Stimulated activated naive B cell treated with anti-CD40 and anti-IgM and Interleukin-4, amounts not matched to agents 10 μg/mL and 1 μg/mL and 100 μg/mL, for 72 hours (primary cell): ENCODE measurements around the gene RFTN1.
A peak's percentile ranks its signal among the peaks of the same experiment; 100 is the strongest.

Experiments
- ATAC-seq, 2 donors: fragments of 150-1000 bp; cut with Tn5 transposase; replicated peaks; 2 replicates each; pipeline ENCODE4 v1.10.0; 2021; ENCODE audit warnings: moderate library complexity in 1 of 2
- DNase-seq: peaks from one replicate; pipeline ENCODE4 v3.0.0; 2021
- H3K27ac Mint-ChIP-seq: one replicate; pipeline ENCODE4 v1.8.0; 2022; ENCODE audit warnings: mild to moderate bottlenecking, mixed read lengths
- H3K27me3 Mint-ChIP-seq, 2 donors: one replicate each; pipeline ENCODE4 v1.8.0; 2022; ENCODE audit warnings: mixed read lengths in 2 of 2
- H3K36me3 Mint-ChIP-seq, 2 donors: one replicate each; pipeline ENCODE4 v1.8.0; 2022; ENCODE audit warnings: mixed read lengths in 2 of 2, mild to moderate bottlenecking in 1 of 2
- H3K4me1 Mint-ChIP-seq, 2 donors: one replicate each; pipeline ENCODE4 v1.8.0; 2022; ENCODE audit warnings: mixed read lengths in 2 of 2, mild to moderate bottlenecking in 1 of 2
- H3K4me3 Mint-ChIP-seq, 2 donors: one replicate each; pipeline ENCODE4 v1.8.0; 2022; ENCODE audit warnings: mild to moderate bottlenecking in 2 of 2, mixed read lengths in 2 of 2, moderate library complexity in 1 of 2
- H3K9me3 Mint-ChIP-seq, 2 donors: one replicate each; pipeline ENCODE4 v1.8.0; 2022; ENCODE audit warnings: mixed read lengths in 2 of 2, mild to moderate bottlenecking in 1 of 2

RFTN1 gene, protein sequence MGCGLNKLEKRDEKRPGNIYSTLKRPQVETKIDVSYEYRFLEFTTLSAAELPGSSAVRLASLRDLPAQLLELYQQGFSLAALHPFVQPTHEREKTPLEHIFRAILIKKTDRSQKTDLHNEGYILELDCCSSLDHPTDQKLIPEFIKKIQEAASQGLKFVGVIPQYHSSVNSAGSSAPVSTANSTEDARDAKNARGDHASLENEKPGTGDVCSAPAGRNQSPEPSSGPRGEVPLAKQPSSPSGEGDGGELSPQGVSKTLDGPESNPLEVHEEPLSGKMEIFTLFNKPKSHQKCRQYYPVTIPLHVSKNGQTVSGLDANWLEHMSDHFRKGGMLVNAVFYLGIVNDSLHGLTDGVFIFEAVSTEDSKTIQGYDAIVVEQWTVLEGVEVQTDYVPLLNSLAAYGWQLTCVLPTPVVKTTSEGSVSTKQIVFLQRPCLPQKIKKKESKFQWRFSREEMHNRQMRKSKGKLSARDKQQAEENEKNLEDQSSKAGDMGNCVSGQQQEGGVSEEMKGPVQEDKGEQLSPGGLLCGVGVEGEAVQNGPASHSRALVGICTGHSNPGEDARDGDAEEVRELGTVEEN

DNA sequence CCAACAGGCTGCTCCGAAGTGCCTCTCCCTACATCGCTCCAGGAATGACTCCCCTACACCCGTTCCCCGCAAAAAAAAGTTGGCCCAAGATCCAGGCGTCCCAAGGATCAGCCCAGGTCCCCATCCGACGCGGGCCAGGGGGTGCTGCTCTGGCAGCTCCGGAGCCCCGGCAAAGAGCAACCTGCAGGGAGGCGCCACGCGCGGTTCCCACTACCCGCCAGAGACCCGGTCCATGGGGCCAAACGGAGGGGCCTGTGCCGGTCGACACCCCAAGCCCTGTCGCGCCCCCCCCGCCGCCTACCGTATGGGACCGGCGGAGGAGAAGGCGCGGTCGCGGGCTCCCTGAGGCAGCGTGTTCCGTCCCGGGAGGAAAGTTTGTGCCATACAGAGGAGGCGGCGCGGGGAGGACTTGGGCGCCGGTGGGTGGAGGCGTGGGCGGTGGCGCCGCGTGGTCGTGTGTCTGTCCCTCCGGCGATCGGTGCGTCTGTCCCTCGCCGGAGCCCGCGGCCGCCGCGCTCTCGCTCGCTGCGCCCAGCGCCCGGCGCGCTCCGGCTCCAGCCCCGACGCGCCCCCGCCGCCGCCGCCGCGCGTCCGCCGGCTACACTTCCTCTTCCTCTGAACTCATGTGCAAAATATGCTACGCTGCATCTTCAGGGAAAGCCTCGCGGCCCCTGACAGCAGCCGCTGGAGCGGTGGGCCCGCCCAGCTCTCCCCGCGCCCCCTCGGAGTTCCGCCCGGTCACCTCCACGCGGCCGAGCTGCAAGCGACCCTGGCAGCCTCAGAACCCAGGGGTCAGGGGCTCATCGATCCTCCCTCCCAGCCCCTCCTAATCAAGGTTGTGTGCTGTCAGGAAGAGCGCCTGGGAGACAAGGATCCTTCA lies at the start of gene RFTN1:
TSS of gene RFTN1 (minus strand) at position 559 of the 880 bp plus-strand sequence. CDS start 19,830 bp downstream, outside the sequence.
- DNase-seq: peak; percentile 73
- ATAC-seq: peak; percentile 1 to 6
- Mint-ChIP-seq H3K36me3 (peaks cover 58 to 88% of the 10 kb centered on the region in 2 donors), H3K27me3 (no peaks in the 10 kb centered on the region), H3K4me1 (peaks cover 73 to 89% of the 10 kb centered on the region in 2 donors), H3K4me3 (peak within 1 kb of the TSS; percentile 95 to 98), H3K27ac (peak within 1 kb of the TSS; percentile 100), H3K9me3 (peaks cover 0 to 2% of the 10 kb centered on the region in 2 donors)

DNA sequence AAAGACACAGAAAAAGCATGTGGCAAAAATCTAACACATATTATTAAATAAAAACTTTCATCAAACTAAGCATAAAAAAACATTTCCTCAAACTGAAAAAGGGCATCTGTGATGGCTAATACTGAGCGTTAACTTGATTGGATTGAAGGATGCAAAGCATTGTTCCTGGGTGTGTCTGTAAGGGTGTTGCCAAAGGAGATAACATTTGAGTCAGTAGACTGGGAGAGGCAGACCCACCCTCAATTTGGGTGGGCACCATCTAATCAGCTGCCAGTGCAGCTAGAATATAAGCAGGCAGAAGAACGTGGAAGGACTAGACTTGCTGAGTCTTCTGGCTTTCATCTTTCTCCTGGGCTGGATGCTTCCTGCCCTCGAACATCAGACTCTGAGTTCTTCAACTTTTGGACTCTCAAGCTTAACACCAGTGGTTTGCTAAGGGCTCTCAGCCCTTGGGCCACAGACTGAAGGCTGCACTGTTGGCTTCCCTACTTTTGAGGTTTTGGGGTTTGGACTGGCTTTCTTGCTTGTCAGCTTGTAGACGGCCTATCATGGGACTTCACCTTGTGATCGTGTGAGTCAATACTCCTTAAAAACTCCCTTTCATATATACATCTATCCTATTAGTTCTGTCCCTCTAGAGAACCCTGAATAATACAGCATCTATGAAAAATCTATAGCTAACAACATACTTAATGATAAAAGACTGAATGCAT lies 46.3 kb upstream of the RFTN1 start:
- Mint-ChIP-seq H3K27ac (no peak overlapping the region), H3K36me3 (no peaks in the 10 kb centered on the region), H3K27me3 (no peaks in the 10 kb centered on the region), H3K4me1 (no peaks in the 10 kb centered on the region), H3K4me3 (no peak overlapping the region), H3K9me3 (no peaks in the 10 kb centered on the region)
- ATAC-seq (no peak), DNase-seq (no peak)

DNA sequence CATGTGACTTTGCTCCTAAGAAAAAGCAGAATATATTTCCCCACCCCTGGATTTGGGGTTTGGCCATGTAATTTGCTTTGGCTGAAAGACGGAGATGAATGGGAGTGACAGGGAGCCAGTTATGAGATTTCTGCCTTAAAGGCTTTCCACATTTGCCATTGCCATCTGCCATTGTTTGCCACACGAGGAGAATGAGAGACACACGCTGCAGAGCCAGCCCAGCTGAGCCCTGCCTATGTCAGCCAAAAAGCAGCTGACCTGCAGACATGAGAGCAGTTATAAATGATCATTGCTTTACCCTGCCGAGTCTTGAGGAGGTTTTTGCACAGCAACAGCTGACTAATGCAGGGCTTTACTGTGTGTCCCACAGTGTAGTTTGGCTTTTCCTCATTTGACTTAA lies 40.6 kb upstream of the RFTN1 start:
- peaks cover 6 to 13% of the 10 kb centered on the region in 2 donors for H3K4me1 Mint-ChIP-seq
- ATAC-seq (no peak), DNase-seq (no peak)
- H3K36me3 Mint-ChIP-seq: no peaks in the 10 kb centered on the region
- H3K27me3 Mint-ChIP-seq: peaks cover 4 to 10% of the 10 kb centered on the region in 2 donors
- no peak overlapping the region for H3K4me3 Mint-ChIP-seq
- no peaks in the 10 kb centered on the region for H3K9me3 Mint-ChIP-seq
- no peak overlapping the region for H3K27ac Mint-ChIP-seq

DNA sequence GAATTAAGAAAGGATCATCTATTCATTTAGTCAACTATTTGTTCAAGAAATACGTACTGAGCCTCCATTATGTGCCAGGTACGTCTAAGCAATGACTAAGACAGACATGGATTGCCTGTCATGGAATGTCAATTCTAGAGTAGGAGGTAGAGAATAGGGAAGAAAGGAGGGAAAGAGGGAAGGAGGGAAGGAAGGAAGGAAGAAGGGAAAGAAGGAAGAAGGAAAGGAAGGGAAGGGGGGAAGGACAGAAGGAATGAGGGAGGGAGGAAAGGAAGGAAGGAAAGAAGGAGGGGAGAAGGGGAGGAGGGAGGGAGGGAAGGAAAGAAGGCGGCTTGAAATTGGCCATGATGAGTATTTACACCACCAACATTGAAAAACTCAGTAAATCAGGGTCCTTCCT lies 39.3 kb upstream of the RFTN1 start:
- Mint-ChIP-seq H3K4me1 (peaks cover 13 to 27% of the 10 kb centered on the region in 2 donors), H3K9me3 (peaks cover 0 to 4% of the 10 kb centered on the region in 2 donors), H3K4me3 (no peak overlapping the region), H3K27ac (no peak overlapping the region), H3K36me3 (peaks cover 2 to 7% of the 10 kb centered on the region in 2 donors), H3K27me3 (peaks cover 4 to 10% of the 10 kb centered on the region in 2 donors)
- DNase-seq (no peak), ATAC-seq (no peak)

DNA sequence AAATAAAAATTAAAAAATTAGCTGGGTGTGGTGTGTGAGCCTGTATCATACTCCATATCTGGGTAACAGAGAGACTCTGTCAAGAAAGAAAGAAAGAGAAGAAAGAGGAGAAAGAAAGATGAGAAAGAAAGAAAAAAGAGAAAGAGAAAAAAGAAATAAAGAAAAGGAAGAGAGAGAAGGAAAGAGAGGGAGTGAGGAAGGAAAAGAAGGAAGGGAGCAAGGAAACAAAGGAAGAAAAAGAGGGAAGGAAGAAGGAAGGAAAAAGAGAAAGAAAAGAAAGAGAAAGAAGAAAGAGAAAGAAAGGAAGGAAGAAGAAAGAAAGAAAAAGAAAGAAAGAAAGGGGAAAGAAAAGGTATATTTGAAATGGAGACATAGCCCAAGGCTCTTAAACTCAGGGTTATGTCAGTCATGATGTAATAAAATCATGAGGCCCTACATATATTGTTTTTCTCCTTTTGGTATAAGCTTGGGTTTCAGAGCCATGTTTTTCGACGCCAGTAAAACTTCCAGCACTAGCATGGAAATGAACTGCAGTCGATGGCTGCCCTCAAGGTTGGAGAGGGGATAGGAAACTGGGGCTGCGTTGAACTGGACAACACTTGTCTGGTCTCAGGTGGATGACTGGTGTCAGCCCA lies 38.0 kb upstream of the RFTN1 start:
- H3K4me3 Mint-ChIP-seq: no peak overlapping the region
- no peak for DNase-seq
- H3K4me1 Mint-ChIP-seq: peaks cover 22 to 40% of the 10 kb centered on the region in 2 donors
- H3K9me3 Mint-ChIP-seq: peaks cover 0 to 4% of the 10 kb centered on the region in 2 donors
- peak overlapping the region; percentile 84 for H3K27ac Mint-ChIP-seq
- H3K36me3 Mint-ChIP-seq: peaks cover 3 to 8% of the 10 kb centered on the region in 2 donors
- peak; percentile 3 to 4 for ATAC-seq
- peaks cover 4 to 10% of the 10 kb centered on the region in 2 donors for H3K27me3 Mint-ChIP-seq

DNA sequence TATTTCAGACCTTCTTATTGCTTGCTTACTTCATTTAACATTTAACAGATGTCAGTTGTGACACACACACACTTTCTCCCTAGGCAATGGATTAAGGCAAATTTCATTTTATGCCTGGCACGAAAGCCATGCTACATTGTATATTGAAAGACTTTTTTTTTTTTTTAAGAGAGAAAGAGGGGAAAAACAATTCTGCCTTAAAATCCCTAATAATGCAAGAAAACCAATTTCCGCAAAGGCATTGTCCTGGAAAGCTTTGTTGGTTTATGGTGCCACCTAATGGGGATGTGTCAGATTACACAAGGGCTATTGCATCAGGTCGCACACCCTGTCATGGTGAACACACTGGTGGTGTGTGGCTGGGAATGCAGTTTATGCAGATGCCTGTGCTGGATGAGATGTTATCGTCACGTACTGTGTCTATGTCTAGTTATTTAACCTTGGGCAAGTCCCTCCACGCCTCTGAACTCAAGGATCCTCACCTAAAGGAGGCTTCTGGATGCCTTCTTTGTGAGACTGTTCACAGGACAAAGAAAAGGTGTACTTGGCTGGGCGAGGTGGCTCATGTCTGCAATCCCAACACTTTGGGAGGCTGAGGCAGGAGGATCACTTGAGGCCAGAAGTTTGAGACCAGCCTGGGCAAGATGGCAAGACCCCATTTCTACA lies 37.3 kb upstream of the RFTN1 start:
- Mint-ChIP-seq H3K4me3 (peak overlapping the region in 1 of 2 donors; percentile 30), H3K27ac (peak overlapping the region; percentile 84), H3K27me3 (peaks cover 4 to 10% of the 10 kb centered on the region in 2 donors), H3K4me1 (peaks cover 24 to 42% of the 10 kb centered on the region in 2 donors), H3K9me3 (peaks cover 0 to 4% of the 10 kb centered on the region in 2 donors), H3K36me3 (peaks cover 3 to 8% of the 10 kb centered on the region in 2 donors)
- DNase-seq (peak; percentile 80), ATAC-seq (peak; percentile 97 to 98)

DNA sequence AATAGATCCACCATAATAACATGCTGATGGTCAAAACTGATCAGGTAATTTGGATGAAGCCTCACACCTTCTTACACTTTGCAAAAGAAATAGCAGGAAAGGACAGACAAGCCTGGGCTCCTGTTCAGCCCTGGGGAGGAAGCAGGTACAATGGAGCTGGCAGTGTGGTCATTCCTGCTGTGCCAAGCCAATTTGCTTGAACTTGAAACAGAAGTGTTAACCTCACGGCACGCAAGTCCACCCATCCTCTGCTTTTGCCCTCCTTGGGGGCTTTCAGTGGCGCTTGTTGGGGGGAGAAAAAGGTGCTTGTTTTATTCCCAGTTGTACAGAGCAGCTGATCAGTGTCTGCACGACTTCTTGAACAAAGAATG lies 36.8 kb upstream of the RFTN1 start:
- H3K9me3 Mint-ChIP-seq: peaks cover 0 to 4% of the 10 kb centered on the region in 2 donors
- H3K4me3 Mint-ChIP-seq: peak overlapping the region in 1 of 2 donors; percentile 30
- H3K4me1 Mint-ChIP-seq: peaks cover 26 to 47% of the 10 kb centered on the region in 2 donors
- DNase-seq (no peak), ATAC-seq (peak in 1 of 2 donors; percentile 7)
- H3K27ac Mint-ChIP-seq: peak overlapping the region; percentile 84
- peaks cover 4 to 10% of the 10 kb centered on the region in 2 donors for H3K27me3 Mint-ChIP-seq
- peaks cover 3 to 8% of the 10 kb centered on the region in 2 donors for H3K36me3 Mint-ChIP-seq

DNA sequence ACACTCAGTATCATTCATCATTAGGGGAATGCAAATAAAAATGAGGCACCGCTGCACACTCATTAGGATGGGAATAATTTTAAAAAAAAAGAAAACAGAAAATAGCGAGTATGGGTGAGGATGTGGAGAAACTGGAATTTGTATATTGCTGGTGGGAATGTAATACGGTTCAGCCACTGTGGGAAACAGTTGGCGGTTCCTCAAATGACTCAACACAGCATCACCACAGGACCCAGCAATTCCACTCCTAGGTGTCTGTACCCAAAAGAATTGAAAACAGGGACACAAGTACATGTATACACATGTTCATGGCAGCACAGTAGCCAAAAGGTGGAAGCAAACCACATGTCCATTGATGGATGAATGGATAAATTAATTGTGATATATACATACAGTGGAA lies 35.2 kb upstream of the RFTN1 start:
- Mint-ChIP-seq H3K27ac (peak overlapping the region; percentile 47), H3K4me3 (no peak overlapping the region), H3K9me3 (peaks cover 0 to 4% of the 10 kb centered on the region in 2 donors), H3K4me1 (peaks cover 31 to 55% of the 10 kb centered on the region in 2 donors), H3K36me3 (peaks cover 3 to 8% of the 10 kb centered on the region in 2 donors), H3K27me3 (peaks cover 8 to 10% of the 10 kb centered on the region in 2 donors)
- DNase-seq: no peak
- ATAC-seq: no peak

DNA sequence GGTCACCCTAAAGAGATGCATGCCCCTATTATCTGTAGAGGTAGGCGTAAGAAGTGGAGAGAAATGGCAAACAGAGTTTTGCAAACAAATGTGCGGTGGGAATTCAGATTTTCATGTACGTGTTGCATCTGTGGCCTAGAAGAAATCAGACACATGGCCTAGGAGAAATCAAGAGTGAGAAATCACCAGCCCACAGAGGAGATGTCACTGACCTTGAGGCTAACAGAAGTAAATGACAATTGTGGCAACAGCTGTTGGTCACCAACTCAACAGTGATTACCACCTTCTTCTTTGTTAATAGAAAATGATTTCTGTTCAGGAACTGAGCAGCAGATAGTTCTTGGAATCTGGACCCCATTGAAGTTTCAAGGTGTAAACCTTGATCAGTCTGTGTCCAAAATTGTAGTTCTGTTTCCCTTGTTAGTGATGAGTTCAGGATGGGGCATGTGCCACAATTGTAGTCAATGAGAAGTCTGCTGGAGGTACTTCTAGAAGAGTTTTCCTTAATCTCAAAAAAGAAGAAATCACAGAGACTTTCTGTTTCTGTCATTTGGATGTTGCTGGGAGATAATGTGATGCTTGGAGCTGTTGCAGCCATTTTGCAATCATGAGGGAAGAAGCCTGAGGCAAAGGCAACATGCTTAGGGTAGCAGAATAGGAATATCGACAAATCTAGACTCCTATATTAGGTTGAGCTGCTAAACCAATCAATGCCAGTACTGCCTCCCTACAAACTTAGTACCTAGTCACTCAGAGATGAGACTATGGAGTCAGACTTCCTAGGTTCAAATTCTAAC lies 34.3 kb upstream of the RFTN1 start:
- Mint-ChIP-seq H3K4me3 (no peak overlapping the region), H3K4me1 (peaks cover 31 to 59% of the 10 kb centered on the region in 2 donors), H3K36me3 (peaks cover 3 to 8% of the 10 kb centered on the region in 2 donors), H3K27ac (peak overlapping the region; percentile 56), H3K9me3 (peaks cover 0 to 4% of the 10 kb centered on the region in 2 donors), H3K27me3 (peaks cover 7 to 9% of the 10 kb centered on the region in 2 donors)
- DNase-seq: no peak
- no peak for ATAC-seq

DNA sequence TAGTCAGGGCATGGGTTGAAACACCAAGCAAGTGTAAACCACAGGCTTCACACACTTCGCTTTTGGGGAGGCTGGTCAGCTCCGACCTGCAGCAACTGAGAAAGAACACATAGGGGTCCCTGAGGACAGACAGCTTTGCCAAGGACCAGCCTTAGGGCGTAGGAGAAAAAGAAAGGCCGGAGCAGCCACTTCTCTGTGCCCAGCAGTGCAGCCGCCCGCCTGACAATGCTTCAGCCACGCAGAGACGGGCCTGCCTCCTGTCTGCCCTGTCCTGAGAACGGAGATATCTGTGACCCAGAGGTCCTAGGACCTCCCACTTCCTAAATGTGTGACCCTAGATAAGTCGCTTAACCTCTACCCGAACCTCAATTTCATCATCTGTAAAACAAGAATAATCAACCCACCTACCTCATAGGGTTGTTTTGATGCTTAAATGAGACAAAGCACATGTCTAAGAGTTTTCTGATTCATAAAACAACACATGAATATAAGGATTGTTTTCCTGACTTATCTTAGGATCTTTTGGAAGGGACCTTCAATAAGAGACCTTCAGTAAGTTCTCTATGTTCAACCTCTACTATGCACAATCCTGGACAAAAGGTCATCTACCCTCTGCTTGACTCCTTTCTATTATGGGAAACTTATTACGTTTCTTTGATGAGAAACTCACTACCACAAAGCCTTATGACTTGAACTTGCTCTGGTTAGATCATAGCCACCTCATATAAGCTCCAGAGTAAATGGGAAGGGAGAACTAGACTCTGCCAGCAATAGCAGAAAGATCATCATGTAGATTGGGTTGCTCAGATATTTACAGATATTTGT lies 32.9 kb upstream of the RFTN1 start:
- peaks cover 3 to 8% of the 10 kb centered on the region in 2 donors for H3K36me3 Mint-ChIP-seq
- ATAC-seq: peak; percentile 18 to 39
- peaks cover 31 to 59% of the 10 kb centered on the region in 2 donors for H3K4me1 Mint-ChIP-seq
- H3K27me3 Mint-ChIP-seq: peaks cover 4 to 5% of the 10 kb centered on the region in 2 donors
- no peak for DNase-seq
- no peak overlapping the region for H3K4me3 Mint-ChIP-seq
- peaks cover 0 to 4% of the 10 kb centered on the region in 2 donors for H3K9me3 Mint-ChIP-seq
- peak overlapping the region; percentile 56 for H3K27ac Mint-ChIP-seq

DNA sequence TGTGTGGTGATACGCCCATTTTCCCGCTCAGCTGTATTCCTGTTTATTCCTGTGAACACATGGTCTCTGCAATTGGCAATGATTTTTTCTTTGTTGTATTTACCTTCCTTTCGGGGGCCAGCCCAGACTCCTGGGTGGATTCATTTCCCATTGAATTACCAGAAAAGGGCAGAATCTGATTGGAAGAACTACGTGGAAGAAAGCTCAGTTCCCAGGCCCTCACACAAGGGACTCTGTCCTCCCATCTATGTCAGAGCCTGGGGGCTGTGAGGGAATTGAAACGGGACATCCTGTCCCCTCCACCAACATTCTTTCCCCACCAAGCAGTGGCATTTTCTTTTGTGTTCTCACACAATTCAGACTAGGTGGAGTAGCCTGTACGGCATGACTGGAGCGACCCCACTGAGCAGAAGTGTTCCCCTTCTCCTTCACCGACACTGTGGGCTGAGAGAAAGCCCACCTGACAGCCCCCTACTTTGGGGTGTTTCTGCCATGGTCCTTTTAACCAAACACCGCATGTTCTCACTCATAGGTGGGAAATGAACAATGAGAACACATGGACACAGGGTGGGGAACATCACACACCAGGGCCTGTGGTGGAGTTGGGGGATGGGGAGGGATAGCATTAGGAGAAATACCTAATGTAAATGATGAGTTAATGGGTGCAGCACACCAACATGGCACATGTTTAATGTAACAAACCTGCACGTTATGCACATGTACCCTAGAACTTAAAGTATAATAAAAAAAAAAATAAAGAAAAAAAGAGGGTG lies 32.1 kb upstream of the RFTN1 start:
- Mint-ChIP-seq H3K36me3 (peaks cover 3 to 8% of the 10 kb centered on the region in 2 donors), H3K27ac (no peak overlapping the region), H3K9me3 (peaks cover 0 to 4% of the 10 kb centered on the region in 2 donors), H3K27me3 (peaks cover 4 to 5% of the 10 kb centered on the region in 2 donors), H3K4me1 (peaks cover 27 to 51% of the 10 kb centered on the region in 2 donors), H3K4me3 (no peak overlapping the region)
- no peak for DNase-seq
- ATAC-seq: no peak
